GM21529 (cell line): ENCODE measurements around the gene RAB44.
"Not testable (repeated sequence)": the region's sequence is repeated elsewhere in the genome, so short reads cannot be mapped to it uniquely, and the experiment has no call there.

Experiments used
- ATAC-seq: cut with Tn5 transposase; IDR thresholded peaks from one replicate; pipeline ENCODE4 v1.9.1; 2021; ENCODE audit not compliant: unreplicated experiment

Gene RAB44

GRCh38 chr6:36686668-36687513 is 10.7 kb upstream of the RAB44 start:
- ATAC-seq: no peak

GRCh38 chr6:36688063-36688738 is 9.4 kb upstream of the RAB44 start:
- ATAC-seq: no peak

DNA sequence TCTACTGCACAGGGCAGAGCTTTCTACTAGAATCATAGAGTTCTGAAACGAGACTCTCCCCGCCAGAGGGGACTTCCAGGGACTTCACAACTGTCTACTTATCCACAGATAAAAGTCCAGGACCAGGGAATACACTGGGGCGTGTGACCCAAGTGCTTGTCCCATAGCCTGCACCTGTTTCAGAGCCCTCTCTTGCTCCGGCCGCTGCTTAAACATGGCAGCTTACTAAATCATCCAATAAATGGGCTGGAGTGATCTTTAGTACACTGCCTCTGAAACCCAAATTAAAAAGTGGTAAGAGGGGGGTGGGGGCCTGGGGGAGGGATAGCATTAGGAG is 8.9 kb upstream of the RAB44 start:
- no peak for ATAC-seq

DNA sequence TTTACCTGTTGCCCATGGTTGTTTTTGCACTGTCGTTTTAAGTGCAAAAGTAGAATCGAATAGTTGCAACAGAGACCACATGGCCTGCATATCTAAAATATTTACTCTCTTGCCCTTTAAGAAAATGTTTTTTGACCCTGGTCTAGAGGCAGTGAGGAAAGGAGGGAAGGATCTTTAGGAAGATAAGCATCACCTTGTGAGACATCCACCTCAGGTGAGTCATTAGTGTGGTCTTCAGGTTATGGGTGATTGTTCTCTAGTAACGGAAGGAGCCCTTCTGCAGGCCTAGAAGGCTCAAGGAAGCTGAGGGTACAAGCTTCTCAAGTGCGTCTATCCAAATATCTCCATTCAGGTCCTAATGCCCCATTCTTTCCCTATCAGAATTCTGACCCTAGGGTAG is 6.6 kb upstream of the RAB44 start:
- no peak for ATAC-seq

DNA sequence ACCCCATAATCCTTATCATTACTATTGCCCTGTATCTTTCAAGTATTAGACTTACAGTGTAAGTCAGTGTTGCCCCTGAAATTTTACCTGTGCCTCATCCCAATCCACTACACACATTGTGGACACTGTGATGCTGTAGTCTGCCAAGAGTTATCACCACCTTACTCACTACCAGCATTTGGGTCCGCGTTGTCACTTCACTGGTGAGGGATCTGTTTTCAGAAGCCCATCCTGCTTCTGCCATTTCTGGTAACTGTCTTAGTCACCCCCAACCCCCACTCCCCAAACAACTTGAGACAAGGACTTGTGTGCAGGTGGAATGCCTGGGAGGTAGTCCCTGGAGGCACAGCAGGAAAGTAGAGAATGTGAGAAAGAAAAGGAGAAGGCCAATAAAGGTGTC is 6.0 kb upstream of the RAB44 start:
- ATAC-seq: no peak

- peak; percentile 74 for ATAC-seq
Observed at GRCh38 chr6:36692220-36692619, 5.4 kb upstream of the RAB44 start.

- no peak for ATAC-seq
Observed at GRCh38 chr6:36692861-36693702, 4.5 kb upstream of the RAB44 start.

DNA sequence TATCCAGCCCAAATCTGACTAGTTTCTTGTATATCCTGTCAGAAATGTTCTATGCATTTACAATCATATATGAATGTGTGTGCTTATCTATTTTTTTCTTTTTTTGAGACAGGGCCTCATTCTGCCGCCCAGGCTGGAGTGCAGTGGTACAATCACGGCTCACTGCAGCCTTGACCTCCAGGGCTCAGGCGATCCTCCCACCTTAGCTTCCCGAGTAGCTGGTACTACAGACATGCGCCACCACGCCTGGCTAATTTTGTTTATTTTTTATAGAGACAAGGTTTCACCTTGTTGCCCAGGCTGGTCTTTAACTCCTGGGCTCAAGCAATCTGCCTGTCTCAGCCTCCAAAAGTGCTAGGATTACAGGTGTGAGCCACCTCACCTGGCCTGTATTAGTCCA is 3.0 kb upstream of the RAB44 start:
- ATAC-seq: no peak

- ATAC-seq: no peak
Observed at GRCh38 chr6:36695414-36695813, 2.2 kb upstream of the RAB44 start.

- no peak for ATAC-seq
Observed at GRCh38 chr6:36698196-36698595, 570 bp downstream of the RAB44 start.

GRCh38 chr6:36698871-36699271 is 1.2 kb downstream of the RAB44 start:
- no peak for ATAC-seq

GRCh38 chr6:36699348-36699747 is 1.7 kb downstream of the RAB44 start:
- no peak for ATAC-seq

DNA sequence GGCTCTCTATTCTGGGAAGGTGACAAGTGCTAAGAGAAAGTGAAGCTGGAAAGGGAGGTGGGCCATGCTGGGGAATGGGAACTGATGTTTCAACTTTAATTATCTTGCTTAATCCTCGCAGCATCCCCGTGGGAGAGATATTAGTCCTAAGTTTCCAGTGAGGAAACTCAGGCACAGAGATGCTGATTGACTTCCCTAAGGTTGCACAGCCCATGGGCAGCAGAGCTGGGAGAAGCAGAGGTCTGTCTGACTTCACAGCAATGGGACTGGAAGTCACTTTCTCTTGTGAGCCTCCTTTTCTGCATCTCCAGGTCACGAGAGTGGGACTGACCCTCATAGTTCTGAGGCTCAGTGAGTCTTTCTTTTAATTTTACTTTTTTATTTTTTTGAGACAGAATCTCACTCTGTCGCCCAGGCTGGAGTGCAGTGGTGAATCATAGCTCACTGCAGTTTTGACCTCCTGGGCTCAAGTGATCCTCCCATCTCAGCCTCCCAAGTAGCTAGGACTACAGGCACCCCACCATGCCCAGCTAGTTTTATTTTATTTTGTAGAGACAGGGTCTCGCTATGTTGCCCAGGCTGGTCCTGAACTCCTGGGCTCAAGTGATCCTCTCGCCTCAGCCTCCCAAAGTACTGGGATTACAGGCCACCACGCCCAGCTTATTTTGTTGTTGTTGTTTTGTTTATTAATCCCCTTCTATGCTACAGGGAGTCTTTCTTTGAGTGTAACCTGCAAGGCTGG is 2.6 kb downstream of the RAB44 start:
- ATAC-seq: no peak

- ATAC-seq: no peak
Observed at GRCh38 chr6:36700831-36701230, 3.2 kb downstream of the RAB44 start.

- no peak for ATAC-seq
Observed at GRCh38 chr6:36701401-36701991, 3.9 kb downstream of the RAB44 start.

DNA sequence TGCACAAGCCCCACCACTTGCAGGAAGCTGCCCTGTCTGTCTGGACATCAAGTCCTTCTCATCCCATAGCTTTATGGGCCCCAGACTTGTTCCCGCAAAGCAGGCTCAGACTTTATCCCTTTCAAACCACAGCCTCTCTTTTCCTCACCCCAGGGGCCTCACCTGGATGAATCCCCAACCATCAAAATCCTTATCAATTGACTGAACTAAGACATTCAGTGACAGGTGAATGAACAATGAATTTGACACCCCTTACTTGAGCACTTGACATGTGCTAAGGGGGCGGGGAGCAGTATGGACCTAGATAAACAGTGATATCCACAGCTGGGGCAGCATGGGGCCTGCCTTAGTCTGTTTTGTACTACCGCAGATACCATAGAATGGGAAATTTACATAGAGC is 5.0 kb downstream of the RAB44 start:
- ATAC-seq: no peak

GRCh38 chr6:36703081-36703606 is 5.5 kb downstream of the RAB44 start:
- no peak for ATAC-seq

GRCh38 chr6:36703982-36704381 is 6.4 kb downstream of the RAB44 start:
- no peak for ATAC-seq

- not testable (repeated sequence) for ATAC-seq
Observed at GRCh38 chr6:36704961-36705577, 7.4 kb downstream of the RAB44 start.

DNA sequence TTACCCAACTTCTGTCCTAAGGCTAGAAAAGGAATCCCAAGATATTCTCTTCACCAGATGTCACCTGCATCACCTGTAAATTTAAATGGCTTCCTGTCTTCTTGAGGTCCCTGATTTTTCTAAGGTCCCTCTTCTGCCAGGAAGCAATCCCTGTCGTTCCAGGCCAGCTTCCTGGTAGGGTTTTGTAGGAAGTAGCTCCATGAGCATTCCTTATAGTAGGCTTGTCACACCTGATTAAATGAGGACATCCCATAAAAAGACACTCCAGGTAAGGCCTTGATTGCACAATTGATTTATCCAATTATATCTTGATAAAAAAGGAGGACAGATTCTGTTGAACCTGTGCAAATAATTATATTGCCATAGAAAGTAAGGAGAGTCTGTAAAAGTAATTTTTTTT is 8.7 kb downstream of the RAB44 start:
- no peak for ATAC-seq
